Measurements from ENCODE around the gene ZPBP2.

Gene ZPBP2

DNA sequence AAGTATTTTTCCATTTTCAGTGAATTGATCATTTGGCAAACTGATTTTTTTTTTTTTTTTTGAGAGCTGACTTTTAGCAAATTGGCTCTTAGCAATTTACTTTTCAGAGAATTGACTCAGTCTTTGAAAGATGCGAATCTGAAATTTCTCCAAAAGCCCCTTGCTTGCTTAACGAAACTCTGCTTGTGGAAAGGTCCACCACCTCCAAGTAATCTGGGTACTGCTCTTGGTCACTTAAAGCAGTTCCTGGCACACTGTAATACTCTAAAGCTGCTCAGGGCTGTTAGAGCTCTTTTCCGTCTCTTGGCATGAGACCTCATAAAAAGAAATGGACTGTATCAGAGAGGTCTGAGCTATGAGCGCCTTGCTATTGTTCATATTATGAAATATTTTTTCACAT, 47.6 kb downstream of the ZPBP2 start:
- no peak for DNase-seq (ENCODE audit: low read depth)
- no peaks in the 10 kb centered on the region for H3K9me3 ChIP-seq (ENCODE audit: control insufficient read depth, low read length)
- peak overlapping the region; percentile 57 for H3K9ac ChIP-seq (ENCODE audit: low read length)
- peak overlapping the region; percentile 4 for H3K4me3 ChIP-seq (ENCODE audit: low read length)
- H3K4me1 ChIP-seq (ENCODE audit: control insufficient read depth, insufficient read depth, low read length): peaks cover 19% of the 10 kb centered on the region
- peaks cover 26% of the 10 kb centered on the region for H3K36me3 ChIP-seq (ENCODE audit: control insufficient read depth, insufficient read depth, low read length, severe bottlenecking)
- no peaks in the 10 kb centered on the region for H3K27me3 ChIP-seq (replicated peaks; ENCODE audit: control insufficient read depth, insufficient read depth, low read length)

DNA sequence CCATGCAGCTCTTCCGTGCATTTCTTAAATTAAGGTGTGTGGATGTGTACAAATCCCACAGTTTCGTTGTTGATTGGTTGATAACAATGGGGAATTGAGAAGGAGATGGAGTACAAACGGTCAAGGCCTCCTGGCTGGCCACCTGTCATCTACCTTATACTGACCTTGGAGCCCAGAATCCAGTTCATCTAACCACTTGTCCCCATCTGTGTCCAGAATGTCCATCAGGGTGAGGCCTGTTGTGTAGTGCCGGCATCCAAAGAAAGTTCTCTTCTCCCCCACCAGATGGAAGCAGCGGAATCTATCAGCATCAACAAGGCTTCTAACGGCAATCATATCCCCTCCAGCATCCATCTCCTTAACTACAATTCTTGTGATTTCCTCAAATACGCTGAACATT, 48.9 kb downstream of the ZPBP2 start:
- no peak for DNase-seq (ENCODE audit: low read depth)
- Histone ChIP-seq H3K4me1 (ENCODE audit: control insufficient read depth, insufficient read depth, low read length) (peaks cover 22% of the 10 kb centered on the region), H3K36me3 (ENCODE audit: control insufficient read depth, insufficient read depth, low read length, severe bottlenecking) (peaks cover 37% of the 10 kb centered on the region), H3K9me3 (ENCODE audit: control insufficient read depth, low read length) (no peaks in the 10 kb centered on the region), H3K4me3 (ENCODE audit: low read length) (no peak overlapping the region), H3K9ac (ENCODE audit: low read length) (no peak overlapping the region), H3K27me3 (replicated peaks; ENCODE audit: control insufficient read depth, insufficient read depth, low read length) (no peaks in the 10 kb centered on the region)

DNA sequence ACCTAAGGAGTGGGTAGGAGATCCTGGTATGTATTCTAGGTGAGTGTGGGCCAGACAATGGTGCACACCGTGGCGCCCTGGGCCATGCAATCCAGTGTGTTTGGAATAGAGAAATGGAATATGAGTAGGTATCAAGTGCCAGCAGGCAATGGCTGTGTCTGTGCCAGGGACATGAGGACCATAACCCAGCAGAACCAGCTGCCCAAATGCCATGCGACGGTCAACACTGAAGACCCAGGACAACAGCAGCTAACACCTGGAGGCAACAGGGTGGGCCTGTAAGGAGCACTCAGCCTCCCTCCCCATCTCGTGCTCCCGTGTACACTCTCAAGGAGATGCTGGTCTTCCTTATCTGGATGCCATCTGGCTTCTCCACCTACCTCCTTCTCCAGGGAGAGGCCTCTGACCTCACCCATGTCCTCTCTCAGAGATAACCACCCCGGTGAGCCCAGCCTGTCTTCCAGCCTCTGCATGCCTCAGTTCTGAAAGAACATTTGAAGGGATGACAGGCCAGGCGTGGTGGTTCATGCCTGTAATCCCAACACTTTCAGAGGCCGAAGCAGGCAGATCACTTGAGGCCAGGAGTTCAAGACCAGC, 51.2 kb downstream of the ZPBP2 start:
- Histone ChIP-seq H3K9ac (ENCODE audit: low read length) (no peak overlapping the region), H3K36me3 (ENCODE audit: control insufficient read depth, insufficient read depth, low read length, severe bottlenecking) (peaks cover 53% of the 10 kb centered on the region), H3K4me1 (ENCODE audit: control insufficient read depth, insufficient read depth, low read length) (peaks cover 37% of the 10 kb centered on the region), H3K27me3 (replicated peaks; ENCODE audit: control insufficient read depth, insufficient read depth, low read length) (no peaks in the 10 kb centered on the region), H3K9me3 (ENCODE audit: control insufficient read depth, low read length) (no peaks in the 10 kb centered on the region), H3K4me3 (ENCODE audit: low read length) (no peak overlapping the region)
- no peak for DNase-seq (ENCODE audit: low read depth)

DNA sequence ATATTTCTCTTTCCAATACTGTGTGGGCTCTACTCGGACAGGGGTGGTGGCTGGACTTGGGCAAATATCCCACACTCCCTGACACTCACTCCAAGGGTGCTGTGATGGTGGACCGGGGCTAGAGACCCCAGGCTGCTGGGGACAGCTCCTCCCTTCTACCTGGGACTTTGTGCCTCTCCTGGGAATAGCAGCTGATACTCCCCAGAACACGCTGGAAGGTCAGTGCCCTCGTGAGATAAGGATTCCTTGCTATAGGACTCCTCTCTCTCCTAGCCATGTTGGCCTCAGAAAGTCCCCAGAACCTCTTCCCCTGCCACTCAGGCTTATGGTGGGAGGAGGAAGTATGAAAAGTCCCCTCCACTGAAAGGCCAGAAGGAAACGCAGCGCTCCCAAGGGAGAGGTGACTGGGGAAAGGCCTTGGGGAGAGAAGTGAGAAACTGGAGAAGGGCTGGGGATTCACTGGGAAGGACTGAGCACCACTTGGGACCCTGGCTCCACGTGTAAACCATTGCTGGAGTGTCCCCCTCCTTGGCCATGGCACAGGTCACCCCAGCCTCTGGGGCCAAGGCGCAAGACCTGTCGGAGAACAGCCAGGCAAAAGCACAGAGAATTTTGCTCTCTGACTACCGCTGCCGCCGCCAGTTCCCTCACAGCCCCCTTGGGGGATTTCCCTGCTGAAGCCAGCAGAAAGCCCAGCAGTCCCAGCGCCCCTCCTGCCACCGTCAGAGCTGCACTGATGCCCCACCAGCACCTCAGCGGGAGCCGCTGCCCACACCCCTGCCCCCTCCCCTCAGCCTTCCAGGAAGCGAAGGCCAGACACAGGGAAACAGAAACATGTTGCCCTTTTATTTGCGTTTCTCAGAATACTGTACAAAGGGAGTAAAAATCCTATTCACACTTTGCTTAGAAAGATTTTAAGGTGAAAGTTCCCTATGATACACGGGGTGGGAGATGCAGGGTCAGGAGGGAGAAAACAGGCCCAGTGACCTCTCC, 52.5 kb downstream of the ZPBP2 start:
- peaks cover 52% of the 10 kb centered on the region for H3K36me3 ChIP-seq (ENCODE audit: control insufficient read depth, insufficient read depth, low read length, severe bottlenecking)
- H3K9ac ChIP-seq (ENCODE audit: low read length): no peak overlapping the region
- DNase-seq (ENCODE audit: low read depth): no peak
- H3K4me3 ChIP-seq (ENCODE audit: low read length): no peak overlapping the region
- H3K9me3 ChIP-seq (ENCODE audit: control insufficient read depth, low read length): no peaks in the 10 kb centered on the region
- H3K27me3 ChIP-seq (replicated peaks; ENCODE audit: control insufficient read depth, insufficient read depth, low read length): no peaks in the 10 kb centered on the region
- peaks cover 45% of the 10 kb centered on the region for H3K4me1 ChIP-seq (ENCODE audit: control insufficient read depth, insufficient read depth, low read length)

DNA sequence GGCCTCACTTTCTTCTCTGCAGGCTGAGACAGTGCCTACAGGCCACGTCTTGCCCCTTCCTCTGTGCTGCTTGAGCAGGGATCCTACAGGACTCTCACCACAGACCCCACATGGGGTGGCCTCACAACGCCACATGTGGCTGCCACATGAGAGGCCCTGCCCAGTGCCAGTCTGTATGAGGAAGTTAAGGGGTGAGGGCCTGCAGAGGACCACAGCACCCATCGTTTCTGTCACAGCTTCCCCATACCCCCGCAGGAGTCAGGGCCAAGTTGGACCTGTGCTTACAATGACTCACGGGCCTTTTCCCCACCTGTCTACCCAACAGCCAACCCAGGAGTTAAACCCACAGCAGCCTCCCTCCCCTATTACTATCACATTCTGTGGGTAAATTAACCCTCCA, 53.3 kb downstream of the ZPBP2 start:
- no peak overlapping the region for H3K4me3 ChIP-seq (ENCODE audit: low read length)
- no peaks in the 10 kb centered on the region for H3K27me3 ChIP-seq (replicated peaks; ENCODE audit: control insufficient read depth, insufficient read depth, low read length)
- H3K36me3 ChIP-seq (ENCODE audit: control insufficient read depth, insufficient read depth, low read length, severe bottlenecking): peaks cover 52% of the 10 kb centered on the region
- H3K9ac ChIP-seq (ENCODE audit: low read length): no peak overlapping the region
- no peaks in the 10 kb centered on the region for H3K9me3 ChIP-seq (ENCODE audit: control insufficient read depth, low read length)
- no peak for DNase-seq (ENCODE audit: low read depth)
- H3K4me1 ChIP-seq (ENCODE audit: control insufficient read depth, insufficient read depth, low read length): peaks cover 44% of the 10 kb centered on the region

DNA sequence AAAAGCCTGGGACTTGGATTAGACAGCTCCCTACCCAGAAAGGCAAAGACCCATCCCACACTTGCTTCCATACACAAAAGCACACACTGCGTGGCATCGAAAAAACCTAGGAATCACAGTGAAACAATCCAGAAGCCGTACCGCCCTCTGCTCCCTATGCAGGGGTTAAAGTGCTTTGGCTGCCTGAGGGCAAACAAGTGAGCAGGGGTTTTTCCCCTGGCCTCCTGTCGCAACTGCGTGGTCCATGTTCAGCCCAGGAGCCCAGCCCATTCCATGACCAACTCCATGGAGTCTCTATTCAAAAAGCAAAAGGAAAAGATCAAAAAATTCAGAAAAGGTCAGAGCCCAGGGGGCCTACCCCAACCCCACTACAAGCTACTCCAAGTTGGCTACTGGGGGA, 54.0 kb downstream of the ZPBP2 start:
- Histone ChIP-seq H3K36me3 (ENCODE audit: control insufficient read depth, insufficient read depth, low read length, severe bottlenecking) (peaks cover 47% of the 10 kb centered on the region), H3K4me3 (ENCODE audit: low read length) (no peak overlapping the region), H3K9me3 (ENCODE audit: control insufficient read depth, low read length) (no peaks in the 10 kb centered on the region), H3K27me3 (replicated peaks; ENCODE audit: control insufficient read depth, insufficient read depth, low read length) (no peaks in the 10 kb centered on the region), H3K9ac (ENCODE audit: low read length) (peak overlapping the region; percentile 3), H3K4me1 (ENCODE audit: control insufficient read depth, insufficient read depth, low read length) (peaks cover 42% of the 10 kb centered on the region)
- no peak for DNase-seq (ENCODE audit: low read depth)

DNA sequence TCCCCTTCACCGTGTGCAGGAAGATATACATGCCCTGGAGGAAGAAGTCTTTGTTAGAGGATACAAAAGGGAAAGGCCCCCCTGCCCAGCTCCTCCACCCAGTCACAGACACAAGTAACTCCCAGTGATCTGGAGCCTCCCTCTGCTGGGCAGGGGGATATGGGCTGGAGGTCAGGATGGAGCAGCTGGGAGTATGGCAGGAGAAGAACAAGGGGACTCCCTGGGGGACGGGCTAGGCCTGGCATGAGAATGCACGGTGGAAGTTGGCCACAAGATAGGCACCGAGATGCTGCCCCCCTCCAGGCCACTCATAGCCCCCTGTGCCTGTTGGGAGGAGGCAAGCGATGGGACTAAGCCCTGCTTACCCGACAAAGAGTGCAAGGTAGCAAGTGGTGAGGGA, 55.2 kb downstream of the ZPBP2 start:
- peaks cover 47% of the 10 kb centered on the region for H3K36me3 ChIP-seq (ENCODE audit: control insufficient read depth, insufficient read depth, low read length, severe bottlenecking)
- H3K9ac ChIP-seq (ENCODE audit: low read length): no peak overlapping the region
- H3K27me3 ChIP-seq (replicated peaks; ENCODE audit: control insufficient read depth, insufficient read depth, low read length): no peaks in the 10 kb centered on the region
- DNase-seq (ENCODE audit: low read depth): no peak
- no peak overlapping the region for H3K4me3 ChIP-seq (ENCODE audit: low read length)
- no peaks in the 10 kb centered on the region for H3K9me3 ChIP-seq (ENCODE audit: control insufficient read depth, low read length)
- peaks cover 49% of the 10 kb centered on the region for H3K4me1 ChIP-seq (ENCODE audit: control insufficient read depth, insufficient read depth, low read length)

DNA sequence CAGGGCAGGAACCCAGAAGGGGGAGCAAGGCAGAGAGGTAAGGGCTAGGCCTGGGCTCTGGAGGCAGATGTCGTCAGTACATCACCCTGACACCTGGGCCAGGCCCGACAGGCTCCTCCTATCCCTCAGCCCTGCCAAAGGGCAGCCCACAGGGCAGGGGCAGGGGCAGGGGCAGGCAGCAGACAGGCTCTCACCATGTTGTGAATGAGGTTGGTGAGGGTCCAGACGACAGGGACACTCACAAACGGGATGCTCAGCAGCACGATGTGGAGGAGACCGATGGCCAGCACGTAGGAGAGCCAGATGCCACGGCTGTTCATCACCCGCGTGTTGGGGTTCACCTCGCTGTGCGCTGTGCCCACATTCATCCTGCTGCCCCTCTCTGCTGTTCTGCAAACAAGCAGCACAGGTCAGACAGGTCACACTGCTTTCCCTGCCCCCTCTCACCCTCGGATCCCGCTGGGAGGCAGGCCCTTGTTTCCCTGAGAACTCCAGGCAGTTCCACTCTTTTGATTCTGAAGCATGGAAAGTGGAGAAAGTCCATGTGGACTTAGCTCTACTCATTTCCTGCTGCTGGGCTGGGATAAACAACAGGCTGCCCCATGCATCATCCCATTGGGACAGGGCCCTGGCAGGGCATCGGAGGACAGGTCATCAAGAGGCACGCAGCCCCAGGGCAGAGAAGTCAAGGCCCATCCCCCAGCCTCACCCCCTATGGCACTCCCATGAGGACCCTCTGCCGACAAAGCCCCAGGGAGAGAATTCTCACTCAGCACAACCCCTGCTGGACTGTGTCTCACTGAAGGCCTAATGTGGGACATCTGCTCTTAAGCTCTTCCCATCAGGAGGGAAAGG, 56.1 kb downstream of the ZPBP2 start:
- no peak for DNase-seq (ENCODE audit: low read depth)
- no peaks in the 10 kb centered on the region for H3K9me3 ChIP-seq (ENCODE audit: control insufficient read depth, low read length)
- H3K36me3 ChIP-seq (ENCODE audit: control insufficient read depth, insufficient read depth, low read length, severe bottlenecking): peaks cover 45% of the 10 kb centered on the region

DNA sequence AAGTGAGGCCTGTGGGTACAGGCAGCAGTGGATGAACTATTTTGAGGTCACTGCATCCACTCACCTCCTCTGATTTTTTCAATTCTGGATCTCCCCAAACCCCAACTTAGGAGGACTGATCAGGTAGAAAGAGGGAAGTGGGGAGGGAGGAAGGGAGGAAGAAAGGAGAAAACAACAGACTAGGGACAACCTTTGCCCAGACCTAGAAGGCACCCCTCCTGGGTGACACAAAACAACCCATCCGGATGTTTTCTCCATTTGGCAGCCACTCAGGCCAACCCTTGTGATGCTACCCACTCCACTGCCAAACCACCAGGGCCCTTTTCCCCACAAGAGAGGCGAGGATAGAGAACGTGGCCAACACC, 56.7 kb downstream of the ZPBP2 start:
- Histone ChIP-seq H3K4me1 (ENCODE audit: control insufficient read depth, insufficient read depth, low read length) (peaks cover 64% of the 10 kb centered on the region), H3K9ac (ENCODE audit: low read length) (peak overlapping the region; percentile 6), H3K9me3 (ENCODE audit: control insufficient read depth, low read length) (no peaks in the 10 kb centered on the region), H3K27me3 (replicated peaks; ENCODE audit: control insufficient read depth, insufficient read depth, low read length) (no peaks in the 10 kb centered on the region), H3K36me3 (ENCODE audit: control insufficient read depth, insufficient read depth, low read length, severe bottlenecking) (peaks cover 41% of the 10 kb centered on the region), H3K4me3 (ENCODE audit: low read length) (peak overlapping the region; percentile 17)
- DNase-seq (ENCODE audit: low read depth): no peak

More for the DNA sequence above, 56.1 kb downstream of the ZPBP2 start:
- peak overlapping the region; percentile 17 for H3K4me3 ChIP-seq (ENCODE audit: low read length)
- no peaks in the 10 kb centered on the region for H3K27me3 ChIP-seq (replicated peaks; ENCODE audit: control insufficient read depth, insufficient read depth, low read length)
- peak overlapping the region; percentile 36 for H3K9ac ChIP-seq (ENCODE audit: low read length)
- peaks cover 58% of the 10 kb centered on the region for H3K4me1 ChIP-seq (ENCODE audit: control insufficient read depth, insufficient read depth, low read length)

DNA sequence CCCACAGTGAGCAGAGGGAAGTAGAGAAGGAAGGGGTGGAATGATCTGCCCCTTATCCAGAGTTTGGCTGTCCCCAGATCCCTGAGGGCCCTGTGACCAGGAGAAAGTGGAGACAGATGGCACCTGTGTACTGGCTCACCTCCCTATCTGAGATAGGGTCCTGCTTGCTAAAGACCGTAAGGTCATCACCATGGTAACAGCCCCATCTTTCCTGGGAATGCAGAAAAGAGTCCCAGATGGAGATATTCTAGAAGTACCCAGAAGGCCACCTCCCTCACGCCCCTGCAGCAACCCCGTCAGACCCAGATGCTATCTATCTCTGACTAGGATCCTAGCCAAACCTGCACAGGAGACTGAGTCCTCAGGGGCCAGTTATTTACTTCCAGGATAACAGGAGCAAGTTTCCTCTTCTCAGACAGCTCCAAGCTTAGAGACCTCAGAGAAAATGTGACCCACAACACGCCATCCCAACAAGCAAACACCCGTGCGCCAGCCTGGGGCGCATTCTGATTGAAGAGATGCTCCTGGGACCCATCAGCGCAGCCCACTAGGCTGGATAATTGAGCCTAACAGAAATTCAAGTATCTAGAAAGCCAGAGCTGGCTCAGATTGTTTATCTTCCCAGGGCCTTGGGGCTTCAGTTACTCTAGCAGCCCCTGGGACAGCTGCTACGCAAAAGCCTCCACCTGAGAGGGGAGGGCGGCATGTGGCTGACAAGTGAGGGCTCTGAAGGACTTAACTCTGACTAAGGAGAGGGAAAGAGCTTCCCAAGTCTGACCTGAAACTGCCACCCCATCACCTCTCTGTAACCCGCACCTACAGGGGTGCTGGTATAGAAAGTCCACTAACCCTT, 57.5 kb downstream of the ZPBP2 start:
- H3K36me3 ChIP-seq (ENCODE audit: control insufficient read depth, insufficient read depth, low read length, severe bottlenecking): peaks cover 34% of the 10 kb centered on the region
- no peaks in the 10 kb centered on the region for H3K9me3 ChIP-seq (ENCODE audit: control insufficient read depth, low read length)
- H3K27me3 ChIP-seq (replicated peaks; ENCODE audit: control insufficient read depth, insufficient read depth, low read length): no peaks in the 10 kb centered on the region
- DNase-seq (ENCODE audit: low read depth): no peak
- H3K4me1 ChIP-seq (ENCODE audit: control insufficient read depth, insufficient read depth, low read length): peaks cover 68% of the 10 kb centered on the region
- H3K9ac ChIP-seq (ENCODE audit: low read length): peak overlapping the region; percentile 89
- peak overlapping the region; percentile 94 for H3K4me3 ChIP-seq (ENCODE audit: low read length)
